ENCODE results near the gene ANO1.

The ANO1 gene

DNA sequence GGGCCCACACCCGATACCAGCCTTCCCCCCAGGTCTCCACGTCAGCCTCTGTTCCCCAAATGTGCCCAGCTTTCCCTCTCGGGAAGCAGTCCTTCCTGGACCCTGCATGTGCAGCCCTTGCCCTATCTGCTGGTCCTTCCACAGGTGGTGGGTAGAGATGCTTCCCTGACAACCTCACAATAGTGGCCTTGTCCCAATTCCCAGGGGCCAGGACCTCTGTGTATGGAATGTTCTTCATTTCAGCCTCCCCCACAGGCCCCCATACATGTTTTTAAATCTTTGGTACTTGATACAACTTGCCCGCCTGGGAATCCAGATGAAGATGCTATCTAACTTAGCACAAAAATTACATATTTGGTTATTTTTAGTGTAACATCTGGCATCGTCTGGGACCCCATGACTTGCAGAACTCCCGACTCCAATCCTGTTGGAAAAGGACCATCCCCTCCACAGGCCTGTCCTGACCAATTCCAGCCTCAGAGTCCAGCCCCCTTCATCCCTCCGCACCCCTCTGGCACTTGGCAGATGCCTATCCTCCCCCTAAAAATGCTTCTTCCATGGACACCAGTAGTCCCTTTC is 39.5 kb downstream of the ANO1 start:
- TF ChIP-seq, protein P1, sequence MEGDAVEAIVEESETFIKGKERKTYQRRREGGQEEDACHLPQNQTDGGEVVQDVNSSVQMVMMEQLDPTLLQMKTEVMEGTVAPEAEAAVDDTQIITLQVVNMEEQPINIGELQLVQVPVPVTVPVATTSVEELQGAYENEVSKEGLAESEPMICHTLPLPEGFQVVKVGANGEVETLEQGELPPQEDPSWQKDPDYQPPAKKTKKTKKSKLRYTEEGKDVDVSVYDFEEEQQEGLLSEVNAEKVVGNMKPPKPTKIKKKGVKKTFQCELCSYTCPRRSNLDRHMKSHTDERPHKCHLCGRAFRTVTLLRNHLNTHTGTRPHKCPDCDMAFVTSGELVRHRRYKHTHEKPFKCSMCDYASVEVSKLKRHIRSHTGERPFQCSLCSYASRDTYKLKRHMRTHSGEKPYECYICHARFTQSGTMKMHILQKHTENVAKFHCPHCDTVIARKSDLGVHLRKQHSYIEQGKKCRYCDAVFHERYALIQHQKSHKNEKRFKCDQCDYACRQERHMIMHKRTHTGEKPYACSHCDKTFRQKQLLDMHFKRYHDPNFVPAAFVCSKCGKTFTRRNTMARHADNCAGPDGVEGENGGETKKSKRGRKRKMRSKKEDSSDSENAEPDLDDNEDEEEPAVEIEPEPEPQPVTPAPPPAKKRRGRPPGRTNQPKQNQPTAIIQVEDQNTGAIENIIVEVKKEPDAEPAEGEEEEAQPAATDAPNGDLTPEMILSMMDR (IDR thresholded peaks at IDR 0.05), result no peak

DNA sequence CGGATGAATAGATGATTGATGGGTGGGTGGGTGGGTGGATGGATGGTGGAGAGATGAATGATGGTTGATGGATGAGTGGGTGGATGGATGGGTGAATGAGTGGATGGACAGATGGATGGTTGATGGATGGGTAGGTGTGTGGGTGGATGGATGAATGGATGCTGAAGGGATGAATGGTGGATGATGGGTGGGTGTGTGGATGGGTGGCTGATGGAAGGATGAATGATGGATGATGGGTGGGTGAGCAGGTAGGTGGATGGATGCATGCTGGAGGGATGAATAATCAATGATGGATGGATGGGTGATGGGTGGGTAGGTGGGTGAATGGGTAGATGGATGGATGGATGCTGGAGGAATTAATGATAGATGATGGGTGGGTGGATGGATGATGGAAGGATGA is 40.5 kb downstream of the ANO1 start:
- TF ChIP-seq, protein P1 (IDR thresholded peaks at IDR 0.05), result no peak

- TF ChIP-seq, protein P1 (IDR thresholded peaks at IDR 0.05), result no peak
Observed at GRCh38 chr11:70119502-70119901, 41.4 kb downstream of the ANO1 start.

GRCh38 chr11:70120674-70121073 is 42.6 kb downstream of the ANO1 start:
- TF ChIP-seq, protein P1 (IDR thresholded peaks at IDR 0.05), result no peak

DNA sequence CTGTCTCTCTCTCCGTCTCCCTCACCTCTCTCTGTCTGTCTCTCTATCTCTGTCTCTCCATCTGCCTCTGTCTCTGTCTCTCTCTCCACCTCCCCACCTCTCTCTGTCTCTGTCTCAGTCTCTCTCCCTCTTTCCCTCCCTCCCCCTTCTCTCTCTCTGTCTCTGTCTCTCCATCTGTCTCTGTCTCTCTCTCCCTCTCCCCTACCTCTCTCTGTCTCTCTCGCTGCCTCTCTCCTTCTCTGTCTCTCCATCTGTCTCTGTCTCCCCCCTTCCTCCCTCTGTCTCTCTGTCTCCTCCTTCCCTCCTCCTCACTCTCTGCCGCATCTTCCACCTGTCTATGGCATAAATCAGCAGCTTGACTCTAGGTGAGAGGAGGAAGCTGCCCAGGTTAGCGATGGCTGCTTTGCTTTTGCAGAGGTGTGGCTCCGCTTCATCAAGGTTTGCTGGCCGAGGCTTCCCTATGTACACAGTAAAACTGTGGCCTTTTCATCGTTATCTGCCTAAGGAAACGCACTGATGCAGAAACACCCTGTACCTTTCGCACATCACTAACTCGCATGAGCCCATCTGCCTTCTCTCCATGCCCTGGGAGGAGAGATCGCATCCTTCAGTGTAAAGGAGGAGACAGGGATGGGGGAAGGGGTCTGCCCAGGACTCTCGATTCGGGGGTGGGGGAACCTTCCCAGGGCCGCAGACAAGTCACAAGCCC is 44.5 kb downstream of the ANO1 start:
- TF ChIP-seq, protein P1 (IDR thresholded peaks at IDR 0.05), result no peak

- TF ChIP-seq, protein P1 (IDR thresholded peaks at IDR 0.05), result no peak
Observed at GRCh38 chr11:70123711-70124110, 45.6 kb downstream of the ANO1 start.

- TF ChIP-seq, protein P1 (IDR thresholded peaks at IDR 0.05), result no peak
Observed at GRCh38 chr11:70124321-70125000, 46.3 kb downstream of the ANO1 start.
